ENCODE measurements around the gene TMCO1. TPM values are rescaled to one million over a fixed set of nuclear protein-coding genes. Genes with fewer than 3 reads are reported as not detected.
"Not testable (repeated sequence)": the region's sequence is repeated elsewhere in the genome, so short reads cannot be mapped to it uniquely, and the experiment has no call there.

TMCO1 gene
- total RNA-seq, result 38.5 TPM

- DNase-seq (ENCODE audit: low read depth in 2 of 3, low spot score in 2 of 3), result peak; percentile 88 to 99 (median 98)
These were observed at the start of gene TMCO1 for GRCh38 chr1:165768513-165769394. TSS of gene TMCO1 (minus strand) at chr1:165768868. CDS start at chr1:165768751, 117 bp downstream.

- no peak for DNase-seq (ENCODE audit: low read depth in 2 of 3, low spot score in 2 of 3)
These were observed 48.3 kb upstream of the TMCO1 start for GRCh38 chr1:165816826-165817497.

- no peak for DNase-seq (ENCODE audit: low read depth in 2 of 3, low spot score in 2 of 3)
These were observed 47.5 kb upstream of the TMCO1 start for GRCh38 chr1:165816157-165816556.

- DNase-seq (ENCODE audit: low read depth in 2 of 3, low spot score in 2 of 3), result no peak
These were observed 47.1 kb upstream of the TMCO1 start for GRCh38 chr1:165815725-165816124.

GRCh38 chr1:165807613-165808012 is 38.9 kb upstream of the TMCO1 start:
- DNase-seq (ENCODE audit: low read depth in 2 of 3, low spot score in 2 of 3), result no peak

- DNase-seq (ENCODE audit: low read depth in 2 of 3, low spot score in 2 of 3), result not testable (repeated sequence)
These were observed 35.8 kb upstream of the TMCO1 start for GRCh38 chr1:165804513-165804912.

DNA sequence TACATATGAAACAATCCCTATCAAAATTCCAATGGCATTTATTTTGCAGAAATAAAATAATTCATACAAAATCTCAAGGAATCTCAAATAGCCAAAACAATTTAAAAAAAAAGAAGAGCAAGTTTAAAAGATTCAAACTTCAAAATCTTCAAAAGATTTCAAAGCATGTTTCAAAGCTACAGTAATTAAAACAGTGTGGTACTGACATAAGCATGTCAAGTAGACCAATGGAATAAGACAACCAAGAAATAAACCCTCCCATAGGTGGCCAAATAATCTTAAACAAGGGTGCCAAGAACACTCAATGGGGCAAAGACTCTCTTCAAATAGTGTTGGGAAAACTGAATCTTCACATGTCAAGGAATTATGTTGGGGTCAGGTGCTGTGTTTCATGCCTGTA is 30.7 kb upstream of the TMCO1 start:
- DNase-seq (ENCODE audit: low read depth in 2 of 3, low spot score in 2 of 3), result no peak

DNA sequence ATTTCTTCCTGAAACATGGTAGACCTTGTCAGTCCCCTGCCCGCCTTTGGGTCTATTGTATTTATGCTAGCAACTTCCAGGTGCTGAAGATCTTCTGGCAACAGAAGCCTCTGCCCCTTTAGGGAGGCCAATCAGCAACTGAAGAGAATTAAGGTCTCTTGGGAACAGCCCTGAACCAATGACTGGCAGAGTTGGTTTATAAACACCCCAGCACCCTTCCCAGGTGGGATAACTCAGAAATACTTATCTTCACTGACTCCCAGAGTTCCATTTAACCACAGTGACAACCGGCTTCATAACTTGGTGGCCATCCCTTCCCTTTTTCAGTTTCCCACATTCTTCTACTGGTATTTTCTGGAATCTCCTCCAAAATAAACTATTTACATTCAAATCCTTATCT is 27.2 kb upstream of the TMCO1 start:
- DNase-seq (ENCODE audit: low read depth in 2 of 3, low spot score in 2 of 3), result no peak

DNA sequence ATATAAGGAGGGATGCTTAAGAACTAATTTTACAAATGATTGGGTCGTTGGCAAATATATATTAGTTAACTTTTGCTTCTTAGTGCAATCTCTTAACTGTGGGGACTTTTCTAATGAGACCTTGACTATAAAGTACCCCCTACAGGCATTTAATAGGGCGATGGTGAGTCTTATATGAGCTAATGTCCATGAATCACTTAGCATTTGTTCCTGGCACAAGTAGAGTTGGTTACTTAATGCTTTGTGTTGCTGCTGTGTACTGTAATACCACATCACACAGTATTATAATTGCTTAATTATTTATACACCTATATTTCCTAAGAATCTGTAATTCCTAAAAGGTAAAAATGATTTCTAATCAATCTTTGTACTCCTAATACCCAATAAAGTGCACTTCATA is 25.3 kb upstream of the TMCO1 start:
- no peak for DNase-seq (ENCODE audit: low read depth in 2 of 3, low spot score in 2 of 3)

GRCh38 chr1:165787741-165788140 is 19.1 kb upstream of the TMCO1 start:
- DNase-seq (ENCODE audit: low read depth in 2 of 3, low spot score in 2 of 3), result no peak

- not testable (repeated sequence) for DNase-seq (ENCODE audit: low read depth in 2 of 3, low spot score in 2 of 3)
These were observed 14.9 kb upstream of the TMCO1 start for GRCh38 chr1:165783519-165783918.

DNA sequence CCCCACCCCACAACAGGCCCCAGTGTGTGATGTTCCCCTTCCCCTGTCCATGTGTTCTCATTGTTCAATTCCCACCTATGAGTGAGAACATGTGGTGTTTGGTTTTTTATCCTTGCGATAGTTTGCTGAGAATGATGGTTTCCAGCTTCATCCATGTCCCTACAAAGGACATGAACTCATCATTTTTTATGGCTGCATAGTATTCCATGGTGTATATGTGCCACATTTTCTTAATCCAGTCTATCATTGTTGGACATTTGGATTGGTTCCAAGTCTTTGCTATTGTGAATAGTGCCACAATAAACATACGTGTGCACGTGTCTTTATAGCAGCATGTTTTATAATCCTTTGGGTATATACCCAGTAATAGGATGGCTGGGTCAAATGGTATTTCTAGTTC is 9.5 kb upstream of the TMCO1 start:
- DNase-seq (ENCODE audit: low read depth in 2 of 3, low spot score in 2 of 3), result not testable (repeated sequence)

DNA sequence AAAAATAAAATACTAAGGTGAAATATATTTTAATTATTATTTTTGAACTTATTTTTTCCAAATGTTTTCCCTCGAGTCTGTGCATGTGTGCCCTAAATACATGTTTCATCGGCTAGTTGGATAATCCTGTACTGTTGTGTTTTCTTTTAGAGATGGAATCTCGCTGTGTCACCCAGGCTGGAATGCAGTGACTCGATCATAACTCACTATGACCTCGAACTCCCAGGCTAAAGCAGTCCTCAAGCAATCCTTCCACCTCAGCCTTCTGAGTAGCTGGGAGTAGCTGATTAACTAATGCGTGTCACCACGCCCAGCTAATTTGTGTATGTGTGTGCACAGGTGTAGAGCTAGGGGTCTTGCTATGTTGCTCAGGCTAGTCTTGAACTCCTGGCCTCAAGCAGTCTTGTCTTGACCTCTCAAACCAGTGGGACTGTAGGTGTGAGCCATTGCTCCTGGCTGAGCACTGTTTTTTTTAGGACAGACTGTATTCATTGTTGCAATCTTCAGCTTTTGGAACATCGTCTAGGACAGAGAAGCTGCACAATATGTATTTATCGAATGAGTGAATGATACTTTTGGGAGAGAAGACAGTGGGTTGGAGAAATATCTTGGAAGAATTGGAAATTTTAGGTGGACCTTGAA is 4.8 kb upstream of the TMCO1 start:
- no peak for DNase-seq (ENCODE audit: low read depth in 2 of 3, low spot score in 2 of 3)

DNA sequence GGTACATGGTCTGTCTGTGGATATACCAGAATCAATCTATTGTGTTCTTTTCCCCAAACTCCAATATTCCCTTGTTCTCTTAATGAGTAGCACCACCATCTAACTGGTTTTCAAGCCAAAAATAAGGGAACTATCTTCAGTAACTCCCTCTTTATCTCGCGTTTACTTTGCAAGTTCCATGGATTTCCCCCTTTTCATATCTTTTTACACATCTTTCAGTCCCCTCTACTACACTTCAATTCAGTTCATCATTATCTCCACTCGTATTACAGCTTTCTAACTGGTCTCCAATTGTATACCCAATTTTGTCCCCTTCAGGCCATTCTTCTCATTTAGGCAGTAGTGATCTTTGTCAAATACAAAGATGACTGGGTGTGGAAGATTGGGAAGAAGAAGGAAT is 4.1 kb upstream of the TMCO1 start:
- DNase-seq (ENCODE audit: low read depth in 2 of 3, low spot score in 2 of 3), result no peak

- no peak for DNase-seq (ENCODE audit: low read depth in 2 of 3, low spot score in 2 of 3)
These were observed 4.4 kb downstream of the TMCO1 start for GRCh38 chr1:165764277-165764676.

DNA sequence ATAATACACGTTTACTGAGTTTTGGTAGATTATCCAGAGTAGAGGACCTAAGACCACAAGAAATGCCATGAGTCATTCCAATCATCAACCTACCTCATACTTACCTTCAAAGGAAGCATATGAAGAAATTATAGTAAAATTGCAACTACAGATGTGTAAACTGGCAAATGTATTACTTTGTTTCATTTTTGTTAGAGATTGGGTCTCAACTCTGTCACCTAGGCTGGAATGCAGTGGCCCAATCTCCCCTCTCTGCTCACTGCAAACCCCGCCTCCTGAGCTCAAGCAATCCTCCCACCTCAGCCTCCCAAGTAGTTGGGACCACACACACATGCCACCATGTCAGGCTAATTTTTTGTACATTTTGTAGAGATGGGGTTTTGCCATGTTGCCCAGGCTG is 5.2 kb downstream of the TMCO1 start:
- no peak for DNase-seq (ENCODE audit: low read depth in 2 of 3, low spot score in 2 of 3)

- no peak for DNase-seq (ENCODE audit: low read depth in 2 of 3, low spot score in 2 of 3)
These were observed 5.9 kb downstream of the TMCO1 start for GRCh38 chr1:165762725-165763124.

DNA sequence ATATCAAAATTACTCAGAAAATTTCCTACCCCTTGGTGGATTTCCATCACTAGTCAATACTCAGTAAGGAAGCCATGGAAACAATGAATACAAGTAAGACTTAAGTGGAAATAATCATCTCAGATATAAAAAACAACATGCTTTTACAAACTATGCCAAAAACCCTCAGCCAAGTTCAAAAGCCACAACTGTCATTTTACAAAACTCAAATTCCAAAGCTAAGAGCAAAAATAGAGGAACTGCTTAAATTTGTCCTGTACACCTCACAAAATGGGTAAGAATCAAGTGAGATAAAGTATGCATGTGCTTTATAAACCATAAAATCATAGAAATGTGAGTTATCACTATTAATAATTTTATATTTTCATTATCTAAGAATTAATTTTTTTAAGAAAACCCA is 9.6 kb downstream of the TMCO1 start:
- peak in 1 of 3 donors; percentile 49 for DNase-seq (ENCODE audit: low read depth in 2 of 3, low spot score in 2 of 3)

GRCh38 chr1:165755393-165756010 is 13.2 kb downstream of the TMCO1 start:
- DNase-seq (ENCODE audit: low read depth in 2 of 3, low spot score in 2 of 3), result no peak

DNA sequence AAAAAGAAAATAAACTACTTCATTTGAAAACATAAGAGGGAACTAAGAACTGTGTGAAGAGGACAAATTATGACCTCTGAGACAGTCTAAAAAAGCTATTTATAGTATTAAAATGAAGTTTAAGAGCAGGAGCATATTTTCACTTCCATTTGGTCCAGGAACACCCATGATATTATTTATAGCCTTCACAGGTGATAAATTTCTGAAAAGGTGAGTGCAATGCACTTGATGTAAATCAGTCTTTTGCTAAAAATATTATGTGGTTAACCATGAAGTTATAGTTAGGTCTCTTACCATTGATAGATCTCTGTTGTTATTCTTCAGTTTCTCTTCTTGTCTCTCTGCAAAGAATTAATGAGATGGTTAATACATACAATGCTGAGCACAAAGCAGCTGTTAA is 14.7 kb downstream of the TMCO1 start:
- DNase-seq (ENCODE audit: low read depth in 2 of 3, low spot score in 2 of 3), result no peak

GRCh38 chr1:165748550-165748949 is 20.1 kb downstream of the TMCO1 start:
- DNase-seq (ENCODE audit: low read depth in 2 of 3, low spot score in 2 of 3), result no peak

Data from hematopoietic multipotent progenitor cell (in vitro differentiated cells).